ENCODE data around the gene ZNF837.
A peak's percentile ranks its signal among the peaks of the same experiment; 100 is the strongest.

The ZNF837 gene

DNA sequence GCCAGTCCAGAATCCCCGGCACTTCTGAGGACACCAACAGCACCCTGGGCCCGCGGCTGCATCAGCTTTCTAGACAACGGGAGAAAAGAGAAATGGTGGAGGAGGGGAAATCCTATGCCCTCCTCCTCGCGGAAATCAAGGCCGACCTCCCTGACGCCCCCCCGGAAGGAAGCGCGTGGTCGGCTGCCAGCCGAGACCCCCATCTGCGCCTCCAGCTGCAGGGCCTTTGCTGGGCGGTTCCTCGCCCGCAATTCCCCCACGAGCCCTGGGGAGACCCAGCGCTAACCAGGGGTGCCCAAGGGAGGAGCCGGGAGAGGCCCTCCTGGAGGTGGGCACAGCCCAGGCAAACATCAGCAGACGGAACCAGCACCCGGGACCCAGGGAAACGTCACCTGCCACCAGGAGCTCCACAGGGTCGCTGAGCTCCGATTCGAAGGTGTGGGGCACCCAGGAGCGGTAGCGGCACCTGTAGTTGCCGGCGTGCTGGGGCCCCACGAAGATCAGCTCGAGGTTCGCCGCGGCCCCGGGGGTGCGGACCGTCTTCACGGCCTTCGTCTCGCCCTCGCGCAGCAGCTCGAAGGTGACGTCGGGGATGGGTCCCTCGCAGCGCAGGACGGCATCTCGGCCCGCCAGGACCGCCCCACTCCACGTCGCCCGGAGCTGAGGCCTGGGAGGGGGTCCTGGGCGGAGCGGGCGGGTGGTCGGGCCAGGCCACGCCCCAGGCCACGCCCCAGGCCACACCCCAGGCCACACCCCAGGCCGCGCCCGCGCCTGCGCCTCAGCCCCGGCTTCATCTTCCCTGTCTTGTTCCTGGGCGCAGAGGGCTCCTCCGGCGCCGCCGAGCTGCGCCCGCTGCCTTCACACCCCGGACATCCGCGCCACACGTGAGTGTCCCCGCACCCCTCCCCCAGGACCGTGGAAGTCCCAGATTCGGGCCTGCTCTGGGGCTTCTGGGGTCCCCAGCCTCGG lies 33.6 kb downstream of the ZNF837 start:
- Histone ChIP-seq H3K27ac (ENCODE audit: extremely low read depth, low read depth, low read length) (peak overlapping the region; percentile 34; the same call in 1 of the 2 replicates), H3K4me3 (ENCODE audit: low read depth, low read length) (peak overlapping the region; percentile 79), H3K9me3 (ENCODE audit: control insufficient read depth, insufficient read depth, low read depth, low read length) (no peaks in the 10 kb centered on the region), H3K4me1 (ENCODE audit: control insufficient read depth, insufficient read depth, low read length) (no peaks in the 10 kb centered on the region), H3K36me3 (ENCODE audit: control insufficient read depth in 2 of 2, insufficient read depth in 1 of 2, low read length in 2 of 2) (no peaks in the 10 kb centered on the region; a peak in 1 of 3 replicates)
- ChIA-PET POLR2A (interaction anchor here (0.6 to 3.0 kb wide), 12 partner anchors 15 to 1063 kb away, joined by 3 to 29 read pairs (median 4); partner anchors contain the start of genes ZBTB45, ZNF497, ZNF584 and ZNF8), CTCF (interaction anchor here (0.7 to 1.6 kb wide), 3 partner anchors 13 to 19 kb away, joined by 3 to 9 read pairs (median 3); partner anchors contain the start of gene ZNF497)
- peak; percentile 56 for TF ChIP-seq GLIS1 (tag by site-specific recombination; IDR thresholded peaks at IDR 0.05)
- TF ChIP-seq ZNF514 (tag by site-specific recombination; IDR thresholded peaks at IDR 0.05), result no peak
- no peak for TF ChIP-seq ZNF549 (tag by site-specific recombination; IDR thresholded peaks at IDR 0.05)
- TF ChIP-seq KLF9 (tag by site-specific recombination; IDR thresholded peaks at IDR 0.05; ENCODE audit: low read depth), result peak; percentile 80
- peak; percentile 93 for TF ChIP-seq GLIS2 (tag by site-specific recombination; IDR thresholded peaks at IDR 0.05)
- 0 out of 2 replicates have a peak, but pooled peaks have one; percentile 27 for TF ChIP-seq ZNF501 (tag by site-specific recombination; IDR thresholded peaks at IDR 0.05)
- TF ChIP-seq, protein P1, sequence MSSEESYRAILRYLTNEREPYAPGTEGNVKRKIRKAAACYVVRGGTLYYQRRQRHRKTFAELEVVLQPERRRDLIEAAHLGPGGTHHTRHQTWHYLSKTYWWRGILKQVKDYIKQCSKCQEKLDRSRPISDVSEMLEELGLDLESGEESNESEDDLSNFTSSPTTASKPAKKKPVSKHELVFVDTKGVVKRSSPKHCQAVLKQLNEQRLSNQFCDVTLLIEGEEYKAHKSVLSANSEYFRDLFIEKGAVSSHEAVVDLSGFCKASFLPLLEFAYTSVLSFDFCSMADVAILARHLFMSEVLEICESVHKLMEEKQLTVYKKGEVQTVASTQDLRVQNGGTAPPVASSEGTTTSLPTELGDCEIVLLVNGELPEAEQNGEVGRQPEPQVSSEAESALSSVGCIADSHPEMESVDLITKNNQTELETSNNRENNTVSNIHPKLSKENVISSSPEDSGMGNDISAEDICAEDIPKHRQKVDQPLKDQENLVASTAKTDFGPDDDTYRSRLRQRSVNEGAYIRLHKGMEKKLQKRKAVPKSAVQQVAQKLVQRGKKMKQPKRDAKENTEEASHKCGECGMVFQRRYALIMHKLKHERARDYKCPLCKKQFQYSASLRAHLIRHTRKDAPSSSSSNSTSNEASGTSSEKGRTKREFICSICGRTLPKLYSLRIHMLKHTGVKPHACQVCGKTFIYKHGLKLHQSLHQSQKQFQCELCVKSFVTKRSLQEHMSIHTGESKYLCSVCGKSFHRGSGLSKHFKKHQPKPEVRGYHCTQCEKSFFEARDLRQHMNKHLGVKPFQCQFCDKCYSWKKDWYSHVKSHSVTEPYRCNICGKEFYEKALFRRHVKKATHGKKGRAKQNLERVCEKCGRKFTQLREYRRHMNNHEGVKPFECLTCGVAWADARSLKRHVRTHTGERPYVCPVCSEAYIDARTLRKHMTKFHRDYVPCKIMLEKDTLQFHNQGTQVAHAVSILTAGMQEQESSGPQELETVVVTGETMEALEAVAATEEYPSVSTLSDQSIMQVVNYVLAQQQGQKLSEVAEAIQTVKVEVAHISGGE (tag by site-specific recombination; conservative IDR thresholded peaks at IDR 0.05; ENCODE audit: low read depth), result 0 out of 2 replicates have a peak, but pooled peaks have one; percentile 9
- TF ChIP-seq SCRT2 (tag by site-specific recombination; IDR thresholded peaks at IDR 0.05), result peak; percentile 66; the same call in 1 of the 2 replicates
- TF ChIP-seq, protein P2, sequence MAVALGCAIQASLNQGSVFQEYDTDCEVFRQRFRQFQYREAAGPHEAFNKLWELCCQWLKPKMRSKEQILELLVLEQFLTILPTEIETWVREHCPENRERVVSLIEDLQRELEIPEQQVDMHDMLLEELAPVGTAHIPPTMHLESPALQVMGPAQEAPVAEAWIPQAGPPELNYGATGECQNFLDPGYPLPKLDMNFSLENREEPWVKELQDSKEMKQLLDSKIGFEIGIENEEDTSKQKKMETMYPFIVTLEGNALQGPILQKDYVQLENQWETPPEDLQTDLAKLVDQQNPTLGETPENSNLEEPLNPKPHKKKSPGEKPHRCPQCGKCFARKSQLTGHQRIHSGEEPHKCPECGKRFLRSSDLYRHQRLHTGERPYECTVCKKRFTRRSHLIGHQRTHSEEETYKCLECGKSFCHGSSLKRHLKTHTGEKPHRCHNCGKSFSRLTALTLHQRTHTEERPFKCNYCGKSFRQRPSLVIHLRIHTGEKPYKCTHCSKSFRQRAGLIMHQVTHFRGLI (tag by site-specific recombination; IDR thresholded peaks at IDR 0.05), result 0 out of 2 replicates have a peak, but pooled peaks have one; percentile 14
- TF ChIP-seq ZNF596 (tag by site-specific recombination; IDR thresholded peaks at IDR 0.05), result 0 out of 2 replicates have a peak, but pooled peaks have one; percentile 8
- TF ChIP-seq, protein P3, sequence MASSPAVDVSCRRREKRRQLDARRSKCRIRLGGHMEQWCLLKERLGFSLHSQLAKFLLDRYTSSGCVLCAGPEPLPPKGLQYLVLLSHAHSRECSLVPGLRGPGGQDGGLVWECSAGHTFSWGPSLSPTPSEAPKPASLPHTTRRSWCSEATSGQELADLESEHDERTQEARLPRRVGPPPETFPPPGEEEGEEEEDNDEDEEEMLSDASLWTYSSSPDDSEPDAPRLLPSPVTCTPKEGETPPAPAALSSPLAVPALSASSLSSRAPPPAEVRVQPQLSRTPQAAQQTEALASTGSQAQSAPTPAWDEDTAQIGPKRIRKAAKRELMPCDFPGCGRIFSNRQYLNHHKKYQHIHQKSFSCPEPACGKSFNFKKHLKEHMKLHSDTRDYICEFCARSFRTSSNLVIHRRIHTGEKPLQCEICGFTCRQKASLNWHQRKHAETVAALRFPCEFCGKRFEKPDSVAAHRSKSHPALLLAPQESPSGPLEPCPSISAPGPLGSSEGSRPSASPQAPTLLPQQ (tag by site-specific recombination; IDR thresholded peaks at IDR 0.05), result peak; percentile 71; the same call in 1 of the 2 replicates
- peak; percentile 66 for TF ChIP-seq ZNF423 (tag by site-specific recombination; IDR thresholded peaks at IDR 0.05)
- 0 out of 2 replicates have a peak, but pooled peaks have one; percentile 18 for TF ChIP-seq ZNF366 (tag by site-specific recombination; conservative IDR thresholded peaks at IDR 0.05)
- TF ChIP-seq ZNF777 (tag by site-specific recombination; IDR thresholded peaks at IDR 0.05; ENCODE audit: borderline replicate concordance), result peak; percentile 90; the same call in 1 of the 2 replicates
- TF ChIP-seq KLF16 (tag by site-specific recombination; IDR thresholded peaks at IDR 0.05), result peak; percentile 60
- no peak for TF ChIP-seq ZNF37A (tag by site-specific recombination; IDR thresholded peaks at IDR 0.05)
- TF ChIP-seq ZNF426 (tag by site-specific recombination; IDR thresholded peaks at IDR 0.05), result no peak
- TF ChIP-seq, protein P4, sequence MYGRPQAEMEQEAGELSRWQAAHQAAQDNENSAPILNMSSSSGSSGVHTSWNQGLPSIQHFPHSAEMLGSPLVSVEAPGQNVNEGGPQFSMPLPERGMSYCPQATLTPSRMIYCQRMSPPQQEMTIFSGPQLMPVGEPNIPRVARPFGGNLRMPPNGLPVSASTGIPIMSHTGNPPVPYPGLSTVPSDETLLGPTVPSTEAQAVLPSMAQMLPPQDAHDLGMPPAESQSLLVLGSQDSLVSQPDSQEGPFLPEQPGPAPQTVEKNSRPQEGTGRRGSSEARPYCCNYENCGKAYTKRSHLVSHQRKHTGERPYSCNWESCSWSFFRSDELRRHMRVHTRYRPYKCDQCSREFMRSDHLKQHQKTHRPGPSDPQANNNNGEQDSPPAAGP (tag by site-specific recombination; IDR thresholded peaks at IDR 0.05), result peak; percentile 63
- TF ChIP-seq SP7 (tag by site-specific recombination; IDR thresholded peaks at IDR 0.05), result 0 out of 2 replicates have a peak, but pooled peaks have one; percentile 45
- peak; percentile 96 for TF ChIP-seq ZBTB8A (tag by site-specific recombination; IDR thresholded peaks at IDR 0.05)
- no peak for TF ChIP-seq ZNF558 (tag by site-specific recombination; IDR thresholded peaks at IDR 0.05)
- TF ChIP-seq ZNF791 (tag by site-specific recombination; IDR thresholded peaks at IDR 0.05), result no peak
- no peak for TF ChIP-seq ZNF510 (tag by site-specific recombination; IDR thresholded peaks at IDR 0.05; ENCODE audit: insufficient replicate concordance)
- TF ChIP-seq, protein P5, sequence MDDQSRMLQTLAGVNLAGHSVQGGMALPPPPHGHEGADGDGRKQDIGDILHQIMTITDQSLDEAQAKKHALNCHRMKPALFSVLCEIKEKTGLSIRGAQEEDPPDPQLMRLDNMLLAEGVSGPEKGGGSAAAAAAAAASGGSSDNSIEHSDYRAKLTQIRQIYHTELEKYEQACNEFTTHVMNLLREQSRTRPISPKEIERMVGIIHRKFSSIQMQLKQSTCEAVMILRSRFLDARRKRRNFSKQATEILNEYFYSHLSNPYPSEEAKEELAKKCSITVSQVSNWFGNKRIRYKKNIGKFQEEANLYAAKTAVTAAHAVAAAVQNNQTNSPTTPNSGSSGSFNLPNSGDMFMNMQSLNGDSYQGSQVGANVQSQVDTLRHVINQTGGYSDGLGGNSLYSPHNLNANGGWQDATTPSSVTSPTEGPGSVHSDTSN (CRISPR knock-in tag; IDR thresholded peaks at IDR 0.05), result peak; percentile 82; the same call in 1 of the 2 replicates
- TF ChIP-seq KLF10 (tag by site-specific recombination; IDR thresholded peaks at IDR 0.05), result peak; percentile 53; the same call in 1 of the 2 replicates
- TF ChIP-seq KLF8 (tag by site-specific recombination; IDR thresholded peaks at IDR 0.05), result peak; percentile 90
- TF ChIP-seq ZNF843 (tag by site-specific recombination; IDR thresholded peaks at IDR 0.05), result peak; percentile 34; the same call in 1 of the 2 replicates

Data from HEK293 (cell line).